SU-DHL-6 (cell line): Measurements from ENCODE around the gene XYLT1.

Experiments
- CTCF ChIP-seq: fragments of 200-600 bp; sonication (generic); IDR thresholded peaks from one replicate; pipeline ENCODE4 v1.5.1; 2017; ENCODE audit warnings: antibody characterized with exemption, mild to moderate bottlenecking, low read length, moderate library complexity; ENCODE audit not compliant: insufficient read depth, poor library complexity, severe bottlenecking
- EZH2phosphoT487 ChIP-seq: fragments of 200-600 bp; sonication (generic), shearing (Covaris generic); conservative IDR thresholded peaks from 2 replicates; pipeline ENCODE4 v1.6.1; 2018; ENCODE audit warnings: mild to moderate bottlenecking, antibody characterized with exemption, low read length, moderate library complexity, mixed read lengths

- TF ChIP-seq CTCF, result no peak
- no peak for TF ChIP-seq EZH2phosphoT487
Observed at GRCh38 chr16:17104654-17105053, 366.1 kb downstream of the XYLT1 start.
